ENCODE results near the gene KNOP1. TPM values are rescaled to one million over a fixed set of nuclear protein-coding genes. Genes with fewer than 3 reads are reported as not detected.

KNOP1 gene
- total RNA-seq, 1 experiment from 2014 or later: 60.4 TPM

GRCh38 chr16:19654147-19654546 is 63.9 kb downstream of the KNOP1 start:
- DNase-seq: no peak
- CTCF ChIA-PET: no interaction called here
- H3K27me3 ChIP-seq (ENCODE audit: insufficient read depth, low read depth): no peaks in the 10 kb centered on the region
- BruUV-seq (replicated peaks): no TSS peak
- no peaks in the 10 kb centered on the region; the same call in 1 of the 2 replicates for H3K9me2 ChIP-seq (ENCODE audit: insufficient read depth)
- no peaks in the 10 kb centered on the region for H3F3A ChIP-seq (ENCODE audit: insufficient read depth, low read depth)
- H4K20me1 ChIP-seq (ENCODE audit: insufficient read depth): no peaks in the 10 kb centered on the region
- H3K9me3 ChIP-seq (ENCODE audit: insufficient read depth, low read depth): no peaks in the 10 kb centered on the region
- H3K4me3 ChIP-seq: no peak overlapping the region
- no peak overlapping the region for H3K4me2 ChIP-seq
- intact Hi-C loops (cut with micrococcal nuclease; ENCODE audit: unreplicated experiment): no loop called here
- no peak overlapping the region for H2AFZ ChIP-seq
- H3K36me3 ChIP-seq (ENCODE audit: low read depth): no peaks in the 10 kb centered on the region
- no peaks in the 10 kb centered on the region for H3K4me1 ChIP-seq (replicated peaks; ENCODE audit: insufficient read depth)
- TF ChIP-seq, protein P1, sequence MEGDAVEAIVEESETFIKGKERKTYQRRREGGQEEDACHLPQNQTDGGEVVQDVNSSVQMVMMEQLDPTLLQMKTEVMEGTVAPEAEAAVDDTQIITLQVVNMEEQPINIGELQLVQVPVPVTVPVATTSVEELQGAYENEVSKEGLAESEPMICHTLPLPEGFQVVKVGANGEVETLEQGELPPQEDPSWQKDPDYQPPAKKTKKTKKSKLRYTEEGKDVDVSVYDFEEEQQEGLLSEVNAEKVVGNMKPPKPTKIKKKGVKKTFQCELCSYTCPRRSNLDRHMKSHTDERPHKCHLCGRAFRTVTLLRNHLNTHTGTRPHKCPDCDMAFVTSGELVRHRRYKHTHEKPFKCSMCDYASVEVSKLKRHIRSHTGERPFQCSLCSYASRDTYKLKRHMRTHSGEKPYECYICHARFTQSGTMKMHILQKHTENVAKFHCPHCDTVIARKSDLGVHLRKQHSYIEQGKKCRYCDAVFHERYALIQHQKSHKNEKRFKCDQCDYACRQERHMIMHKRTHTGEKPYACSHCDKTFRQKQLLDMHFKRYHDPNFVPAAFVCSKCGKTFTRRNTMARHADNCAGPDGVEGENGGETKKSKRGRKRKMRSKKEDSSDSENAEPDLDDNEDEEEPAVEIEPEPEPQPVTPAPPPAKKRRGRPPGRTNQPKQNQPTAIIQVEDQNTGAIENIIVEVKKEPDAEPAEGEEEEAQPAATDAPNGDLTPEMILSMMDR (conservative IDR thresholded peaks at IDR 0.05): no peak
- TF ChIP-seq EZH2 (IDR thresholded peaks at IDR 0.05; ENCODE audit: low read depth): no peak
- no peak overlapping the region for H3K27ac ChIP-seq
- POLR2A ChIA-PET (ENCODE audit: unreplicated experiment): no interaction called here
- H3K79me2 ChIP-seq (ENCODE audit: low read depth): no peaks in the 10 kb centered on the region

Other genes with a start within 250 kb of the KNOP1 start
- gene GDE1, start 196.1 kb downstream of the KNOP1 start, total RNA-seq (2021): 131 and 154 TPM in 2 replicates
- gene CCP110, start 194.3 kb downstream of the KNOP1 start, total RNA-seq (2021): 23.4 and 31.9 TPM in 2 replicates
- gene VPS35L, start 162.5 kb downstream of the KNOP1 start, total RNA-seq (2021): 11.7 and 12.1 TPM in 2 replicates
- gene IQCK, start within 50 bp of the KNOP1 start, total RNA-seq (2021): 21.0 and 21.6 TPM in 2 replicates
- 62.0 and 70.2 TPM in 2 replicates for gene GPRC5B, start 166.6 kb upstream of the KNOP1 start, total RNA-seq (2021)